Uterus (tissue), 2 donors: ENCODE measurements around the gene ZNF140.

Experiments used
- CTCF ChIP-seq, 4 experiments: fragments of 200-600 bp in 2 of 4; fragments of 450-650 bp in 2 of 4; sonication (generic) in 2 of 4; IDR thresholded peaks; one replicate each; pipeline ENCODE4 v1.5.1; 2016 to 2019; ENCODE audit warnings: antibody characterized with exemption in 4 of 4, mild to moderate bottlenecking in 2 of 4, moderate library complexity in 1 of 4
- POLR2A ChIP-seq, 2 donors: fragments of 450-650 bp; IDR thresholded peaks; one replicate each; pipeline ENCODE4 v1.6.1; 2016; ENCODE audit warnings: antibody characterized with exemption in 2 of 2, mild to moderate bottlenecking in 1 of 2, moderate library complexity in 1 of 2

GRCh38 chr12:133073836-133074235 is 6.9 kb upstream of the ZNF140 start:
- TF ChIP-seq CTCF (IDR thresholded peaks at IDR 0.05) (no peak), POLR2A (IDR thresholded peaks at IDR 0.05) (no peak)
